Ovary (tissue), 3 donors: Measurements from ENCODE around the gene NAV1.

Experiments
- CTCF ChIP-seq, 3 donors: fragments of 450-650 bp in 2 of 3; fragments of 200-600 bp in 1 of 3; IDR thresholded peaks; one replicate each; pipeline versions ENCODE4 v1.5.1 to v1.8.0; 2016 to 2022; ENCODE audit warnings: antibody characterized with exemption in 3 of 3, mild to moderate bottlenecking in 1 of 3
- EP300 ChIP-seq: sonication (generic); formaldehyde crosslinking; IDR thresholded peaks from one replicate; pipeline ENCODE4 v1.6.1; 2017; ENCODE audit warnings: antibody characterized with exemption
- POLR2A ChIP-seq: fragments of 450-650 bp; IDR thresholded peaks from one replicate; pipeline ENCODE4 v1.6.1; 2017; ENCODE audit warnings: antibody characterized with exemption, mild to moderate bottlenecking, moderate library complexity
- donor health status: DM: no; HTN: no; CAD: no.

DNA sequence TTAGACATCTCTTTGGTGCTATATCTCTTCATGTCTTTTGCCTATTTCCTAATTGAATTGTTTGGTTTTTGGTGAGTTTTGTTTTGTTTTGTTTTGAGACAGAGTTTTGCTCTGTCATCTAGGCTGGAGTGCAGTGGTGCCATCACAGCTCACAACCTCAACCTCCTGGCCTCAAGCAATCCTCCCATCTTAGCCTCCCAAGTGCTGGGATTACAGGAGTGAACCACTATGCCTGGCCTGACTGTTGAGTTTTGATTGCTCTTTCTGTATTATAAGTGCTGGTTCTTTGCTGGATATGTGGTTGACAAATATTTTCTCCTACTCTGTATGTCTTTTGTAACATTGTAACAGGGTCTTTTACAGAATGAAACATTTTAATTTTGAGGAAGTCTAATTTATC, 38.0 kb downstream of the NAV1 start:
- TF ChIP-seq CTCF (IDR thresholded peaks at IDR 0.05) = no peak
- TF ChIP-seq EP300 = no peak
- TF ChIP-seq POLR2A = no peak
